Heart left ventricle (tissue), 16 donors: ENCODE data around the gene CD2BP2. TPM values are rescaled to one million over a fixed set of nuclear protein-coding genes. Genes with fewer than 3 reads are reported as not detected.

Source experiments
- ATAC-seq, 4 donors: fragments of 200-7000 bp; cut with Tn5 transposase; one replicate each; pipeline ENCODE4 v1.9.1; 2020 to 2022; ENCODE audit warnings: moderate library complexity in 4 of 4, mild to moderate bottlenecking in 3 of 4, moderate number of reproducible peaks in 1 of 4
- DNase-seq, 5 donors: peaks; one replicate each; pipeline ENCODE4 v3.0.0-alpha.2; 2020
- H3K27ac ChIP-seq, 12 donors: fragments of 200-600 bp; sonication (generic) in 4 of 12; one replicate each; pipeline versions ENCODE4 v1.5.0 to v1.8.0; 2016 to 2022; ENCODE audit warnings: mild to moderate bottlenecking in 2 of 12
- H3K27me3 ChIP-seq, 9 donors: fragments of 200-600 bp; sonication (generic) in 2 of 9; one replicate each; pipeline versions ENCODE4 v1.5.1 to v1.8.0; 2016 to 2022; ENCODE audit warnings: mild to moderate bottlenecking in 3 of 9
- H3K36me3 ChIP-seq, 9 donors: fragments of 200-600 bp; sonication (generic) in 2 of 9; one replicate each; pipeline versions ENCODE4 v1.5.0 to v1.8.0; 2018 to 2022; ENCODE audit warnings: mild to moderate bottlenecking in 2 of 9
- H3K4me1 ChIP-seq, 12 donors: fragments of 200-600 bp; sonication (generic) in 4 of 12; one replicate each; pipeline versions ENCODE4 v1.5.0 to v1.8.0; 2016 to 2022; ENCODE audit warnings: mild to moderate bottlenecking in 3 of 12
- H3K4me3 ChIP-seq, 12 donors: fragments of 200-600 bp; sonication (generic) in 4 of 12; one replicate each; pipeline versions ENCODE4 v1.5.0 to v1.8.0; 2017 to 2022; ENCODE audit warnings: mild to moderate bottlenecking in 9 of 12, moderate library complexity in 4 of 12
- H3K9me3 ChIP-seq, 12 donors: fragments of 200-600 bp; sonication (generic) in 4 of 12; one replicate each; pipeline versions ENCODE4 v1.5.0 to v1.8.0; 2016 to 2022; ENCODE audit warnings: mild to moderate bottlenecking in 1 of 12
- POLR2A ChIP-seq, 2 donors: fragments of 450-650 bp; IDR thresholded peaks; one replicate each; pipeline ENCODE4 v1.6.1; 2017; ENCODE audit warnings: antibody characterized with exemption in 2 of 2, mild to moderate bottlenecking in 2 of 2, moderate library complexity in 2 of 2
- WGBS, 4 donors: extraction: QIAGEN DNeasy Blood & Tissue Kit in 2 of 4; methylation state at CpG; one replicate each; pipeline versions ENCODE4 v1.1.5 to v1.1.7; 2013 to 2018; 5-methylcytosine and 5-hydroxymethylcytosine counted together
- intact Hi-C, 10 donors: fragments of 100-400 bp; cut with DNase I; formaldehyde crosslinking; loops; one replicate each; pipeline versions ENCODE4 v1.11.1 to v1.14.2; 2022
- polyA plus RNA-seq, 2 donors: library from polyadenylated mRNA; stranded (reverse); fragments of 200-250 nt; gene quantifications; one replicate each; pipeline ENCODE4 v1.2.3, GENCODE V29; 2013
- total RNA-seq, 9 donors: library from RNA; depleted of rRNA in 2 of 9; stranded (reverse); fragments of >200 nt in 2 of 9; fragmentation: NEBNext Ultra II Directional in 3 of 9; extraction: Animal tissue kit (Norgen Biotek cat#: 25700) in 3 of 9; gene quantifications; one replicate each; pipeline versions ENCODE4 v1.1.0 to v1.2.4, GENCODE V29; 2016 to 2023
- TF ChIP-seq, protein P1 (sequence below), 12 donors: fragments of 200-600 bp; sonication (generic) in 4 of 12; IDR thresholded peaks; one replicate each; pipeline versions ENCODE4 v1.5.0 to v1.8.0; 2018 to 2022; ENCODE audit warnings: antibody characterized with exemption in 12 of 12, mild to moderate bottlenecking in 5 of 12
- donor health status: ischemic (EF 13 %, LVEDD 7.1; RV severe dilation, severe dysfunction).
- donor health status: healthy with polysubstance abuse.
- donor health status: DM: no; HTN: yes; CAD: no.
- donor health status: DM: no; HTN: no; CAD: no.
- donor health status: ischemic (EF 25% LVEDD 6.9; RV normal size, moderate dysfunction).
- donor health status: ischemic (EF 25% LVEDD 5.7; RV mildly dilated, moderate dysfunction).
- donor health status: healthy.
- donor health status: DM: yes; HTN: yes; CAD: no.
- donor health status: ischemic (EF 35%, LVEDD 5.7; RV mildly dilated, moderate dysfunction).
- donor health status: nonischemic (EF 11% LVEDD 7.7; RV severe dilation, severe dysfunction).
- donor health status: DM: yes; HTN: yes; CAD: no.
- donor health status: PGD.
- donor health status: ischemic (EF 29% LVEDD 5.4; RV normal size, mild dysfunction).
- donor health status: nonischemic (EF 23%, LVEDD 6.1; RV moderate dilation, normal function).

CD2BP2 gene
- total and polyA plus RNA-seq, 11 donors: 21.5 to 54.5 (median 39.8) TPM

DNA sequence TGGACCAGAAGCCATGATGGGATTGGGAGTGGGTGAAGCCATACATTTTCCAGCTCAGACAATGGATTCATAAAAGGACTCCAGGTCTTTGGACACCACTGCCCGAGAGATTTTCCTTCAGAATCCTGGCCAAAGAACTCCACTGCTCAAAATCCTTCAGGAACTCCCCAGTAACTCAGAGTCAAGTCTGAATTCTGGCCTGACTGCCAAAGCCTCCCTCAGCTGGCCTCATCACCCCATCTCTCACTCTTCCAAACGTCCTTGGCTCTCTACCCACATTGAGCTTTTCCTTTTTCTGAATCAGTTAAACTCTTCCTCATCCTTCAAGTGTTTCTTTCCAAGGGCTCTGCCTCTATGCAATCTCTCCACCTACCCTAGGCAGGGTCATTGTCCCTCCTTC lies 28.4 kb upstream of the CD2BP2 start:
- no peaks in the 10 kb centered on the region for H3K9me3 ChIP-seq
- no peak overlapping the region for H3K4me3 ChIP-seq
- H3K36me3 ChIP-seq: no peaks in the 10 kb centered on the region
- ATAC-seq (no peak), DNase-seq (no peak)
- intact Hi-C loops: no loop called here
- peaks cover 0 to 35% (median 7%) of the 10 kb centered on the region in 12 donors for H3K4me1 ChIP-seq
- H3K27me3 ChIP-seq: no peaks in the 10 kb centered on the region
- TF ChIP-seq, protein P1, sequence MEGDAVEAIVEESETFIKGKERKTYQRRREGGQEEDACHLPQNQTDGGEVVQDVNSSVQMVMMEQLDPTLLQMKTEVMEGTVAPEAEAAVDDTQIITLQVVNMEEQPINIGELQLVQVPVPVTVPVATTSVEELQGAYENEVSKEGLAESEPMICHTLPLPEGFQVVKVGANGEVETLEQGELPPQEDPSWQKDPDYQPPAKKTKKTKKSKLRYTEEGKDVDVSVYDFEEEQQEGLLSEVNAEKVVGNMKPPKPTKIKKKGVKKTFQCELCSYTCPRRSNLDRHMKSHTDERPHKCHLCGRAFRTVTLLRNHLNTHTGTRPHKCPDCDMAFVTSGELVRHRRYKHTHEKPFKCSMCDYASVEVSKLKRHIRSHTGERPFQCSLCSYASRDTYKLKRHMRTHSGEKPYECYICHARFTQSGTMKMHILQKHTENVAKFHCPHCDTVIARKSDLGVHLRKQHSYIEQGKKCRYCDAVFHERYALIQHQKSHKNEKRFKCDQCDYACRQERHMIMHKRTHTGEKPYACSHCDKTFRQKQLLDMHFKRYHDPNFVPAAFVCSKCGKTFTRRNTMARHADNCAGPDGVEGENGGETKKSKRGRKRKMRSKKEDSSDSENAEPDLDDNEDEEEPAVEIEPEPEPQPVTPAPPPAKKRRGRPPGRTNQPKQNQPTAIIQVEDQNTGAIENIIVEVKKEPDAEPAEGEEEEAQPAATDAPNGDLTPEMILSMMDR (IDR thresholded peaks at IDR 0.05): no peak
- TF ChIP-seq POLR2A (IDR thresholded peaks at IDR 0.05): no peak
- H3K27ac ChIP-seq: peak overlapping the region in 1 of 12 donors; percentile 76
- 46 to 55% (median 50%) methylated on average over 2 of the region's 2 CpGs for WGBS, 4 donors

GRCh38 chr16:30382111-30382881 lies 27.2 kb upstream of the CD2BP2 start, which contains the start of gene SEPTIN1:
Gene SEPTIN1, minus strand, starts transcription at chr16:30382561. Its CDS starts 19 bp downstream, at chr16:30382542.
- DNase-seq: peak in 1 of 5 donors; percentile 23
- no peaks in the 10 kb centered on the region for H3K27me3 ChIP-seq
- peaks cover 0 to 40% (median 10%) of the 10 kb centered on the region in 12 donors for H3K4me1 ChIP-seq
- intact Hi-C loops: no loop called here
- H3K4me3 ChIP-seq: peak within 1 kb of the TSS in 2 of 12 donors; percentile 10 to 54
- no peak for TF ChIP-seq POLR2A (IDR thresholded peaks at IDR 0.05)
- TF ChIP-seq, protein P1 (IDR thresholded peaks at IDR 0.05): no peak
- no peaks in the 10 kb centered on the region for H3K9me3 ChIP-seq
- no peak for ATAC-seq
- peak within 1 kb of the TSS in 1 of 12 donors; percentile 76 for H3K27ac ChIP-seq
- no peaks in the 10 kb centered on the region for H3K36me3 ChIP-seq
- 58 to 76% (median 61%) methylated on average over 12 of the region's 12 CpGs for WGBS, 4 donors

DNA sequence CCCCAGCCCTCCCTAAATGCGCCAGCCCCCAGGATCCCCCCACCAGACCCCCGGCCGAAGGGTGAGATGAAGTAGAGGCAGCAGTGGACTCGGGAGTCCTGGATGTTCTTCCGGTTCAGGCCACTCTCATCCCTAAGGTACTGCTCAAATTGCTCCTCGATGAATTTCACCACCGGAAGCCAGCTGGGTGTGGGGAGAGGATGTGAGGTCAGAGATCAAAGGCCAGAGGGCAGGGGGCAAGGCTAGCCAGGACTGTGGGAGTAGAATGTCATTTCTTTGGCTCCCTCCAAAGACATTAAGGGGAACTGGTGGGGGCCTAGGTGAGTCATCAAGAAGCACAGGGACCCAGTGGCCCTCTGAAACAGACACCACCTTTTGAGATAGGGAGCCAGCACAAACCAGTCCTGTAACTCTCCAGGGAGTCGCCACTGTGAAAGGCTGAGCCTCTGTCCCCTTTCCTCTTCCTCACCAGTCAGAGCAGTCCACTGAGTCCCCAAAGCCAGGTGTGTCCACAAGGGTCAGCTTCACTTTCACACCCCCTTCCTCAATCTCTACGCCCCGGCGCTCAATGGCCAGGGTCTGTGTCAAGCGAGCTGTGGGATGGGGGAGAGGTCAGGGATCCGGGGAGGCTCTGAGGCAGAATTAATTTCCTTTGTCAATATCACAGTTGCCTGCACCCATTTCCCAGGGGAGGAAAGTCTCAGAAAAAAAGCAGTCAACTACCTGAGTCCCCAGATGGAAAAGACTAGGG lies 26.4 kb upstream of the CD2BP2 start:
- peaks cover 0 to 45% (median 15%) of the 10 kb centered on the region in 12 donors for H3K4me1 ChIP-seq
- DNase-seq (peak in 1 of 5 donors; percentile 31), ATAC-seq (no peak)
- H3K36me3 ChIP-seq: no peaks in the 10 kb centered on the region
- peak overlapping the region in 1 of 12 donors; percentile 54 for H3K4me3 ChIP-seq
- 79 to 85% (median 85%) methylated on average over 13 of the region's 13 CpGs for WGBS, 4 donors
- TF ChIP-seq, protein P1 (IDR thresholded peaks at IDR 0.05): no peak
- TF ChIP-seq POLR2A (IDR thresholded peaks at IDR 0.05): no peak
- no peaks in the 10 kb centered on the region for H3K9me3 ChIP-seq
- H3K27me3 ChIP-seq: no peaks in the 10 kb centered on the region
- intact Hi-C loops: no loop called here
- peak overlapping the region in 1 of 12 donors; percentile 76 for H3K27ac ChIP-seq

- TF ChIP-seq POLR2A (IDR thresholded peaks at IDR 0.05): no peak
- TF ChIP-seq, protein P1 (IDR thresholded peaks at IDR 0.05): no peak
- Histone ChIP-seq H3K4me1 (peaks cover 0 to 45% (median 15%) of the 10 kb centered on the region in 12 donors), H3K36me3 (no peaks in the 10 kb centered on the region), H3K4me3 (peak overlapping the region in 1 of 12 donors; percentile 54), H3K9me3 (no peaks in the 10 kb centered on the region), H3K27me3 (no peaks in the 10 kb centered on the region), H3K27ac (peak overlapping the region in 1 of 12 donors; percentile 76)
- DNase-seq (no peak), ATAC-seq (no peak)
- intact Hi-C loops: no loop called here
- 67 to 83% (median 72%) methylated on average over 4 to 6 of the region's 6 CpGs for WGBS, 4 donors
Measured at GRCh38 chr16:30380803-30381208, 25.7 kb upstream of the CD2BP2 start.
